Non-pigmented ciliary epithelial cell (primary cell): ENCODE results near the gene DRD3.

ENCODE experiments used
- DNase-seq: peaks from one replicate; pipeline ENCODE4 v3.0.0-alpha.2; 2010; ENCODE audit warnings: low read depth

Gene DRD3

GRCh38 chr3:114178770-114179368 lies at the start of gene DRD3:
Gene DRD3 (minus strand): TSS chr3:114179052. CDS start chr3:114171992, 7,060 bp downstream.
- no peak for DNase-seq

DNA sequence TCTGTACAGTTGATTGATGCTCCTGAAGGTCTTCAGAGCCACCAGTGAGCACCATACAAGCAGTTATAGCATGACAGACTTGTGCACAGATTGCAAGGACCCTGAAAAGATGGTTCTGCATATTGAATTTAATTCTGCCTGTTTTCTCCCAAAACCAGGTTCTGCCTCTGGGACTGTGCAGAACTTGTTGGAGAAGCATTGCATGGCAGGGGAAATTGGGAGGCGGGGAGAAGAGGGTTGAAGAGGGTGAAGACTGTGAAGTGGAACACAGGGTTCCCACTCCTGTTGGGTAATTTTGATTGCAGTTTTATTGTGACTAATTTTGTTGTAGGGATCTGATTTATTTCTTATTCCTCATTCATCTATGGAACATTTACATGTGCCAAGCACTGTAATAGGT lies 48.2 kb upstream of the DRD3 start:
- no peak for DNase-seq

GRCh38 chr3:114226313-114226712 lies 47.5 kb upstream of the DRD3 start:
- no peak for DNase-seq

GRCh38 chr3:114223143-114223542 lies 44.3 kb upstream of the DRD3 start:
- DNase-seq, result no peak

DNA sequence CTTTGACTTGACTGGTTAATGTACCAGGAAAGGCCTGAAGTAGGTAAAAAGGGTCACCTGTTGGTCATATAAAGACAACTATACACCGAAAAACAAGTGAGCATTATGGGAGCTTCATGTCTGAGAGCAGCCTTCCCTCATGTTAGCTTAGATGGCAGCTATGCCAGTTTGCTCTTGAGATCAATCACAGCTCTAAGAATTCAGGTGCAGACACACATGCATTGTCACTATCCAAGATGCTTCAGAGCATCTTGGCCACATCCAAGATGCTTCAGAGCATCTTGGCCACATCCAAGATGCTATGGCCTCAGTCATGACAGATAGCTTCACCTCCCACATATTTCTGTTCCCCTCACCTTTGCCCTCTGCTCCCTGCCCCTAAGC lies 43.0 kb upstream of the DRD3 start:
- no peak for DNase-seq

GRCh38 chr3:114221165-114221880 lies 42.5 kb upstream of the DRD3 start:
- DNase-seq, result no peak

GRCh38 chr3:114219741-114220140 lies 40.9 kb upstream of the DRD3 start:
- DNase-seq, result no peak

GRCh38 chr3:114218578-114219185 lies 39.8 kb upstream of the DRD3 start:
- DNase-seq, result no peak

DNA sequence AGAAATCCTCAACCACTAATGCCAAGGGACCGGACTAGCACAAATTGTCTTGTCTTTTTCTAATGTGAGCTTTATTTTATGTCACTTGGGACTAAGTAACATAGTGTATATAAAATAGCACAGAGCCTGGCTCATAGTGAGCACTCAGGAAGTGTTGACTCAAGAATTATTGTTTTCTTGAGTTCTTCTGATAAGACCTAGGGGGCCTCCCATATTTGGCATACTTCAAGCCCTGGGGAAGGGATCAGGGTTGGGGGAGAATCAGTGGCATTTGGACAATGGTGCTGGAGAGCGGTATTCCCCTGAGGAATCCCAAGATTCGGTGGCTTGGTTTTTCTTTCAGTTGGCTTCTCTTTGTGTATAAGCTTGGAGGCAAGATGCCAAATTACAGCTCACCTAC lies 39.2 kb upstream of the DRD3 start:
- DNase-seq, result no peak

- DNase-seq, result no peak
These were observed 38.4 kb upstream of the DRD3 start for GRCh38 chr3:114217266-114217665.

DNA sequence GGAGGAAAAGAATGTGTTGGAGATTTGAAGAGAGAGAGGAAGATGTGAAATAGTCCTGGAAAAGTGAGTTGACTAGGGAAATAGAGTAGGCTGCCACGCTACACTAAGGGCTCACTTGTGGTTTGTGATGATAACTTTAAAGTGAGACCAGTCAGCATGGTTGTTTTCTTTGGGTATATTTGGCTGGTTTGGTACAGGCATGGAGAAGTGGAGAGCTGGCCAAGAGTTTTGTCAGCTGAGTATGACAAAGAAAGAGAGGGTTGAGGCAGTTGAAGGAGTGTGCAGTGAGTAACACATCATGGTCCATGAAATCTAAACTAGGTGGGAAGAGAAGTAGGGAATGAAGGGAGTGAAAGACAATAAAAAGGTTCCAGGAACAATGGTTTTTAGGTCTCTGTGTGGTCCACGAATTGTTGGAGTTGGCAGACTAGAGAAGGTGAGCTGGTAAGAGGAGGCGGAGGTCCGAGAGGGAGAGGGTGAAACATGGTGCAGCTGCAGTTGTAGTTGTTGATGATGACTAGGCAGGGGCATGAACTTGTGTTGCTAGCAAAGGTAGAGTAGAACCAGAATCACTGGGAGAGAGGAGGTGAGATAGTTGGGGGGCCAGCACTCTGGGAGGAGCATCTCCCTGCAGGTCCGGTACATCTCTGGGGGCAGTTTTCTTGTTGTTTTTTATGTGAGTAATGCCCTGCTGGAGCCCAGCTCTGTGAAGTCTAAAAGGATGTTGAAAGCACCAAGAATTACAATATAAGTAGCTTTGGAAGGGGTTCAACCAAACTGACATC lies 37.5 kb upstream of the DRD3 start:
- no peak for DNase-seq

- no peak for DNase-seq
These were observed 35.9 kb upstream of the DRD3 start for GRCh38 chr3:114214542-114215341.

- peak; percentile 55 for DNase-seq
These were observed 35.0 kb upstream of the DRD3 start for GRCh38 chr3:114213627-114214541.

GRCh38 chr3:114213292-114213626 lies 34.4 kb upstream of the DRD3 start:
- DNase-seq, result no peak

- DNase-seq, result no peak
These were observed 33.8 kb upstream of the DRD3 start for GRCh38 chr3:114212646-114213045.

- no peak for DNase-seq
These were observed 28.9 kb upstream of the DRD3 start for GRCh38 chr3:114207768-114208167.

DNA sequence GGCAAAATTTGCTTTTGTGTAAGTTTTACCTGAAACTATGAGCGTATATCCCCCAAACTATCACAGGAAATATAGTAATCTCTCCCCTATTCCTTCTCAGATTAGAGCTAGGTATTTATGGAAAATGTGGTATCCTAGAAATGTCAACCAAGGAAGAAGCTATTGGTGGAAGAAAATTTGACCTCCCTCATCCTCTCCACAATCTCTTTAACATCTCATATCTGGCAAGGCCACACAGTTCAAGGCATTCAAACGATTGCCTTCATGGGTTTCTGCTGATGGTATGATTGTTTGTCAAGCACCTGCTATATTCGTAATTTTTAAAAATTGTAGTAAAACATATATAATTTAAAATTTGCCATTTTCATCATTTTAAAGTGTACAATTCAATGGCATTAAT lies 27.5 kb upstream of the DRD3 start:
- no peak for DNase-seq

DNA sequence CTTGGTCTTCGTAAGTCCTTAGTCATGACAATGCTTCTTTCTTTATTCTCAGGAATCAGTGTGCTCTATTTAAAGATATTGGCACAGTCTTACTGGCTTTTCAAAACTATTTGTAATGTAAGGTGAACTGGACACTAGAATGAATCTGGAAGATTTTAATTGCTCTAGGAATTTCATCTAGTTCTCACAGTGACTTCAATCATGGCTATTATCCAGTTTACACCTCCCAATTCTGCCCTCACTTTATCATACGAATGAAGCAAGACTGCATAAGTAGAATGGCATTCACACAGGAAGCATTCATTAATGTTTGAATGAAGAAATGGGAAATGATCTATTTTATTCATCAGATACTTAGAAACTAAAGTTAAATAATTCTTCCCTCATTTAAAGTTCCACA lies 26.7 kb upstream of the DRD3 start:
- no peak for DNase-seq

GRCh38 chr3:114194750-114195149 lies 15.9 kb upstream of the DRD3 start:
- no peak for DNase-seq

GRCh38 chr3:114192136-114192535 lies 13.3 kb upstream of the DRD3 start:
- no peak for DNase-seq

GRCh38 chr3:114186501-114186900 lies 7.6 kb upstream of the DRD3 start:
- DNase-seq, result no peak
